Neural progenitor cell (in vitro differentiated cells): Measurements from ENCODE around the gene OR1J2.

Experiments used
- CTCF ChIP-seq: fragments of 200-600 bp; sonication (generic); IDR thresholded peaks from 2 replicates; pipeline ENCODE4 v1.5.1; 2017; ENCODE audit warnings: antibody characterized with exemption, mild to moderate bottlenecking
- EZH2 ChIP-seq: fragments of 200-600 bp; sonication (generic); IDR thresholded peaks from 2 replicates; pipeline ENCODE4 v1.6.1; 2017; ENCODE audit warnings: antibody characterized with exemption, mild to moderate bottlenecking, moderate library complexity
- EZH2phosphoT487 ChIP-seq: fragments of 200-600 bp; sonication (generic); IDR thresholded peaks from 2 replicates; pipeline ENCODE4 v1.6.1; 2017; ENCODE audit warnings: antibody characterized with exemption

- TF ChIP-seq EZH2 (no peak), CTCF (no peak), EZH2phosphoT487 (no peak)
Measured at GRCh38 chr9:122518226-122518625, 7.6 kb downstream of the OR1J2 start.
